ENCODE data around the gene PLXNA2. TPM values are rescaled to one million over a fixed set of nuclear protein-coding genes. Genes with fewer than 3 reads are reported as not detected.

Gene PLXNA2
- total and polyA plus RNA-seq, 2 experiments from 2014 or later = 3.7 to 5.4 TPM

DNA sequence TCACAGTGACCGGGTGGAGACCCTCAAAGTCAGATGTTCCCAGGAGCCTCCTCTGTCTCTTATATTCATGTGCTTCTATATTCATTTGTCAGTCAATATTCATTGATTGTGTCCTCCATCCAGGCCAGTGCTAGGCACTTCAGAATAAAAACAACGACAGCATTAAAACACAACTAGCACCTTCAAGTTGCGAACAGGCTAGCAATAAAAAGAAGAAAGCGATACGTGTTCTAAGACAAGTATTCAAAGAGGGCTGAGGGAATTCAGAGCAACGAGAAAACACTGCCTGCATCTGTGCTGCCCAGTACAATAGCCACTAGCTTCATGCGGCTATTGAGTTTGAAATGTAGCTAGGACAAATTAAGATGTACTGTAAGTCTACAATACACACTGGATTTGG, 138.0 kb downstream of the PLXNA2 start:
- in situ Hi-C loops (cut with MboI) = no loop called here
- Histone ChIP-seq H3K79me2 (ENCODE audit: insufficient read depth) (no peaks in the 10 kb centered on the region), H3K36me3 (ENCODE audit: low read depth) (no peaks in the 10 kb centered on the region), H3K4me1 (ENCODE audit: insufficient read depth) (peaks cover 19% of the 10 kb centered on the region), H3K9me2 (ENCODE audit: insufficient read depth) (no peaks in the 10 kb centered on the region), H4K20me1 (ENCODE audit: insufficient read depth) (no peaks in the 10 kb centered on the region), H3F3A (ENCODE audit: insufficient read depth) (peaks cover 8% of the 10 kb centered on the region), H2AFZ (no peak overlapping the region), H3K9me3 (ENCODE audit: low read depth) (no peaks in the 10 kb centered on the region), H3K27me3 (replicated peaks; ENCODE audit: insufficient read depth) (no peaks in the 10 kb centered on the region), H3K4me2 (ENCODE audit: unreplicated experiment) (no peak overlapping the region), H3K4me3 (no peak overlapping the region), H3K27ac (no peak overlapping the region), H3K9ac (no peak overlapping the region)
- TF ChIP-seq EZH2phosphoT487 (IDR thresholded peaks at IDR 0.05; ENCODE audit: insufficient read depth, low read depth) (no peak), EZH2 (IDR thresholded peaks at IDR 0.05; ENCODE audit: insufficient read depth, poor library complexity, severe bottlenecking) (no peak)
- no peak for DNase-seq
- 89 to 93% methylated on average over 7 of the region's 7 CpGs for WGBS, 2 experiments (ENCODE audit: low coverage in 1 of 2, low lambda C conversion rate in 2 of 2, missing lambda C conversion rate in 2 of 2)

DNA sequence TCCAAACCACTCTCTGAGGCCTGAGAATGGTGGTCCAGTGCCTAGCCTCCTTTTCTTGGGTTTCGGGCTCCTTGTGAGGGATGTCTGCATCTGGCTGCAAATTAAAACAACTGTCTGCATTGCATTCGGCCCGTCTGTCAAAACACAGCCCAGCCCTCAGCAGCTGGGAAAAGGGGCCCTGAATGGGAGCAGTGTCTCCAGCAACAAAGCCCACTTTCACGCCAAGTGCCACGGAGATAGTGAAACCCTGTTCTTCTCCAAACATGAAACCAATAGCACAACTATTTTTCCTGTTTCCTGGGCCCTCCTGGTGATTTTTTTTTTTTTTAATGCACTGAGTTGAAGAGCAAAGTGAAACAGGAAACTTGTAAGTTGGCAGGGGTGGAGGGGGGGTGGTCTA, 138.4 kb downstream of the PLXNA2 start:
- H3K27ac ChIP-seq = no peak overlapping the region
- no peaks in the 10 kb centered on the region for H4K20me1 ChIP-seq (ENCODE audit: insufficient read depth)
- no peaks in the 10 kb centered on the region for H3K79me2 ChIP-seq (ENCODE audit: insufficient read depth)
- no peak overlapping the region for H3K9ac ChIP-seq
- 87 to 93% methylated on average over 5 of the region's 5 CpGs for WGBS, 2 experiments (ENCODE audit: low coverage in 1 of 2, low lambda C conversion rate in 2 of 2, missing lambda C conversion rate in 2 of 2)
- no peak overlapping the region for H3K4me2 ChIP-seq (ENCODE audit: unreplicated experiment)
- no peaks in the 10 kb centered on the region for H3K9me3 ChIP-seq (ENCODE audit: low read depth)
- H3K4me3 ChIP-seq = no peak overlapping the region
- peaks cover 8% of the 10 kb centered on the region for H3F3A ChIP-seq (ENCODE audit: insufficient read depth)
- TF ChIP-seq EZH2phosphoT487 (IDR thresholded peaks at IDR 0.05; ENCODE audit: insufficient read depth, low read depth) = no peak
- no peak for TF ChIP-seq EZH2 (IDR thresholded peaks at IDR 0.05; ENCODE audit: insufficient read depth, poor library complexity, severe bottlenecking)
- no peaks in the 10 kb centered on the region for H3K27me3 ChIP-seq (replicated peaks; ENCODE audit: insufficient read depth)
- DNase-seq = no peak
- no peaks in the 10 kb centered on the region for H3K9me2 ChIP-seq (ENCODE audit: insufficient read depth)
- peaks cover 19% of the 10 kb centered on the region for H3K4me1 ChIP-seq (ENCODE audit: insufficient read depth)
- H2AFZ ChIP-seq = no peak overlapping the region
- in situ Hi-C loops (cut with MboI) = no loop called here
- H3K36me3 ChIP-seq (ENCODE audit: low read depth) = no peaks in the 10 kb centered on the region

DNA sequence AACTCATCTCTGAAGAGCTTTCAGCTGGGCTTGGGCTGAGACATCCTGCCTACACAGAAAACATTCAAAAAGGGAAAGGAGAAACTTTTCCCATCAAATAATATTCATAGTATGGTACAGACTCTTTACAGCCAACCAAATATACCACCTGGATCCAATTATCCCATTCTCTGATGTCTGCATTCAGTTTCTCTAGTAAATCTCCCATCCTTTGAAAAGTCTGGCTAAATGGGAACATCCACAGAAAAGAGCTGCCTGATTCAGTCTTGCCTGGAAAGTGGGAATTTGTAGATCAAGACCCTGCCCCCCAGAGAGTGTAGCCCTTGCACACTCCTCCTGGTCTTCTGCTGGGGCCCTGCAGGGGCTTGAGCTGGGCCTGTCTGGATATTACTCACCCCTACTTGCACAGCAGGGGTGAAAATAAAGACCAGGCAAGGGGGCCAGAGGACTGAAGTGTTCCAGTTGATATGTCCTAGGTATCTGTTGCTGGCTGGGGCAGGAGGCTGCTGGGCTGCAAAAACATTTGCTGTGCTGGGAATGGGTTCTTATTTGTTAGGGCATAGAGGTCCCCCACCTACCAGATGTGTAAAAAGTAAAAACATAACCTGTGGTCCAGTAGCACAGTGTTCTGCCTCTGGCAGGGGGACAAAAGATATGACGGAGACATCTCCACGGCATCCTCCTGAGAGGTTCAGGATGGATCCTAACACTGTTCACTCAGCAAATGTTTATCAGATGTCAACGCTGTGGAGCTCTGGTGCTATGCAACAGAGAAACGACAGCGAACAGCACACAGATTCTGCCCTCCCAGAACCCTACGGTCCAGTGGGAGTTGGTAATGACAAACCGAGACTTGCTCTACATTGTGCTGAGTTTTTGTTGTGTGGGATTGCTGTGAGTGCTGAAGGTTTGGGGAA, 140.3 kb downstream of the PLXNA2 start:
- H3K27ac ChIP-seq = no peak overlapping the region
- H3F3A ChIP-seq (ENCODE audit: insufficient read depth) = peaks cover 8% of the 10 kb centered on the region
- DNase-seq = no peak
- no peaks in the 10 kb centered on the region for H3K9me3 ChIP-seq (ENCODE audit: low read depth)
- H3K9ac ChIP-seq = no peak overlapping the region
- H4K20me1 ChIP-seq (ENCODE audit: insufficient read depth) = no peaks in the 10 kb centered on the region
- no peaks in the 10 kb centered on the region for H3K27me3 ChIP-seq (replicated peaks; ENCODE audit: insufficient read depth)
- H3K36me3 ChIP-seq (ENCODE audit: low read depth) = no peaks in the 10 kb centered on the region
- H3K4me3 ChIP-seq = no peak overlapping the region
- in situ Hi-C loops (cut with MboI) = no loop called here
- WGBS, 2 experiments (ENCODE audit: low coverage in 1 of 2, low lambda C conversion rate in 2 of 2, missing lambda C conversion rate in 2 of 2) = 97 to 98% methylated on average over 7 of the region's 7 CpGs
- H3K9me2 ChIP-seq (ENCODE audit: insufficient read depth) = no peaks in the 10 kb centered on the region
- H3K79me2 ChIP-seq (ENCODE audit: insufficient read depth) = no peaks in the 10 kb centered on the region
- no peak overlapping the region for H2AFZ ChIP-seq
- H3K4me1 ChIP-seq (ENCODE audit: insufficient read depth) = peaks cover 18% of the 10 kb centered on the region
- no peak overlapping the region for H3K4me2 ChIP-seq (ENCODE audit: unreplicated experiment)
- TF ChIP-seq EZH2phosphoT487 (IDR thresholded peaks at IDR 0.05; ENCODE audit: insufficient read depth, low read depth) (no peak), EZH2 (IDR thresholded peaks at IDR 0.05; ENCODE audit: insufficient read depth, poor library complexity, severe bottlenecking) (no peak)

DNA sequence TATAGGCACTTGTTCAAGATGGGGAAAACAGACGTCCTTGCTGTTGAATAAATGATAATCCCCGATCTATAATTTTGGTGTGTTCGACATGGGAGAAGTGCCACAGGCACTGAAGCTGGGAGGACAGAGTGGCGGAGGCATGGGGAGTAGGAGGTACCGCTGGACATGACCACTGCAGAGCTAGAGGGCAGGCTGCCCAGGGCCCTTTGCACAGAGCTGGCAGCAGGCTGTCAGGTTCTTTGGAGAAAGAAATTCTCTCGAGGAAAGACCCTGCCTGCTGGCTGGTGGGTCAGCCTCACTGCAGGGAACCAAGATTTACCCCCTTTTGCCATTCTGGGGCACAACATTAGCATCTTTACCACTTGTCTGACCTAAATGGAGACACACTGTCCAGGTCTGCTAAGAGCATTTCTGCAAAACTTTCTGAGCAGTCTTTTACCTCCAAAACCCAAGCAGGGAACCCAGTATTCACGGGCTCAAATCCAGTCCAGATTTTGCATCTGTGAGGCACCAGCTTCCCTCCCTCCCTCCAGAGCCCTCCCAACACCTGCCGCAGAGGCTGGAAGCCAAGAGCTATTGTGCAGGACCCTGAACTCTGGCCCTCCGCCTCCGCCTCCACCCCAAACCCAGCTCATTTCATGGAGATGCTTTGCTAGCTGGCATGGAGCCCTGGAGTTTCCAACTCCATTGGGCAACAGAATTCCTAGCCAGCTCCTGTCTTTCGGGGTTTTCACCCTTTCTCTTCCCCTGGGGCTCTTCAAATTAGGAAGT, 142.3 kb downstream of the PLXNA2 start:
- TF ChIP-seq EZH2 (IDR thresholded peaks at IDR 0.05; ENCODE audit: insufficient read depth, poor library complexity, severe bottlenecking) = no peak
- no peak for TF ChIP-seq EZH2phosphoT487 (IDR thresholded peaks at IDR 0.05; ENCODE audit: insufficient read depth, low read depth)
- in situ Hi-C loops (cut with MboI) = no loop called here

More for the DNA sequence above, 142.3 kb downstream of the PLXNA2 start:
- Histone ChIP-seq H3K9me3 (ENCODE audit: low read depth) (no peaks in the 10 kb centered on the region), H3K4me1 (ENCODE audit: insufficient read depth) (no peaks in the 10 kb centered on the region), H3K4me2 (ENCODE audit: unreplicated experiment) (no peak overlapping the region), H4K20me1 (ENCODE audit: insufficient read depth) (no peaks in the 10 kb centered on the region), H2AFZ (no peak overlapping the region), H3K9ac (no peak overlapping the region), H3K9me2 (ENCODE audit: insufficient read depth) (no peaks in the 10 kb centered on the region), H3K36me3 (ENCODE audit: low read depth) (no peaks in the 10 kb centered on the region), H3K27me3 (replicated peaks; ENCODE audit: insufficient read depth) (no peaks in the 10 kb centered on the region), H3K4me3 (no peak overlapping the region), H3K27ac (no peak overlapping the region), H3F3A (ENCODE audit: insufficient read depth) (no peaks in the 10 kb centered on the region), H3K79me2 (ENCODE audit: insufficient read depth) (no peaks in the 10 kb centered on the region)
- WGBS, 2 experiments (ENCODE audit: low coverage in 1 of 2, low lambda C conversion rate in 2 of 2, missing lambda C conversion rate in 2 of 2) = 81 to 83% methylated on average over 11 of the region's 11 CpGs
- peak; percentile 30 for DNase-seq
